ENCODE results near the gene TNRC18.

Gene TNRC18

GRCh38 chr7:5458921-5459480, 35.4 kb upstream of the TNRC18 start:
- Histone ChIP-seq H3K9me3 (ENCODE audit: control insufficient read depth, insufficient read depth, low read depth, low read length) (no peaks in the 10 kb centered on the region), H3K4me3 (ENCODE audit: low read depth, low read length) (no peak overlapping the region), H3K27ac (ENCODE audit: extremely low read depth, low read depth, low read length) (no peak overlapping the region), H3K4me1 (ENCODE audit: control insufficient read depth, insufficient read depth, low read length) (no peaks in the 10 kb centered on the region), H3K36me3 (ENCODE audit: control insufficient read depth in 2 of 2, insufficient read depth in 1 of 2, low read length in 2 of 2) (no peaks in the 10 kb centered on the region)
- ChIA-PET CTCF (no interaction called here), POLR2A (interaction anchor here (0.7 kb wide), 1 partner anchor 9 kb away, joined by 3 read pairs; no protein-coding TSS in a partner anchor)
- TF ChIP-seq, protein P1, sequence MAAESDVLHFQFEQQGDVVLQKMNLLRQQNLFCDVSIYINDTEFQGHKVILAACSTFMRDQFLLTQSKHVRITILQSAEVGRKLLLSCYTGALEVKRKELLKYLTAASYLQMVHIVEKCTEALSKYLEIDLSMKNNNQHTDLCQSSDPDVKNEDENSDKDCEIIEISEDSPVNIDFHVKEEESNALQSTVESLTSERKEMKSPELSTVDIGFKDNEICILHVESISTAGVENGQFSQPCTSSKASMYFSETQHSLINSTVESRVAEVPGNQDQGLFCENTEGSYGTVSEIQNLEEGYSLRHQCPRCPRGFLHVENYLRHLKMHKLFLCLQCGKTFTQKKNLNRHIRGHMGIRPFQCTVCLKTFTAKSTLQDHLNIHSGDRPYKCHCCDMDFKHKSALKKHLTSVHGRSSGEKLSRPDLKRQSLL (tag by site-specific recombination; IDR thresholded peaks at IDR 0.05): peak; percentile 53; the same call in 1 of the 2 replicates
- no peak for TF ChIP-seq ZNF132 (tag by site-specific recombination; IDR thresholded peaks at IDR 0.05; ENCODE audit: borderline replicate concordance)

DNA sequence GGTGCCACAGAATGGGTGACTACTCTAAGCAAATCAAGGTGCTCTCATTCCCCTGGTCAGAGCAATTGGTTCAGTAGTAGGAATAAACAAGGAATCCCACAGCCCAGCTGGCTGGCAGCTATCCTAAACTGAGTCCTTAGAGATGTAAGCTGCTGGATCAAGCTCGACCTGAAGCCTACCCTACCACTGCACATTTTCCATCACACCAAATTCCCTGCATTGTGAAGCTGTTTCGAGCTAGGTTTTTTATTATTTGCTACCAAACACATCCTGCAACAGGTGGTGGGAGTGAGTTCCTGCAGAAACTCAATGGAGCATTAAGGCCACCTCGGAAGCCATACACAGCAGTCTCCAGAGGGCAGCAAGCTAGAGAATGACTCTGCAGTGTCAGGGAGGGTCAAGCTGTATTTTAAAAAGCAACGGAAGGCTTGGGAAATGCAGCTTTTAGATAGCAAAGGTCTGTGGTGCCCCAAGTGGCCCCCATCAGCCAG, 33.7 kb upstream of the TNRC18 start:
- POLR2A ChIA-PET: interaction anchor here (0.5 to 0.6 kb wide), 2 partner anchors 8 to 27 kb away, joined by 4 read pairs; no protein-coding TSS in a partner anchor
- Histone ChIP-seq H3K4me3 (ENCODE audit: low read depth, low read length) (no peak overlapping the region), H3K36me3 (ENCODE audit: control insufficient read depth in 2 of 2, insufficient read depth in 1 of 2, low read length in 2 of 2) (no peaks in the 10 kb centered on the region), H3K4me1 (ENCODE audit: control insufficient read depth, insufficient read depth, low read length) (no peaks in the 10 kb centered on the region), H3K27ac (ENCODE audit: extremely low read depth, low read depth, low read length) (no peak overlapping the region), H3K9me3 (ENCODE audit: control insufficient read depth, insufficient read depth, low read depth, low read length) (no peaks in the 10 kb centered on the region)
- CTCF ChIA-PET: no interaction called here
- TF ChIP-seq, protein P2, sequence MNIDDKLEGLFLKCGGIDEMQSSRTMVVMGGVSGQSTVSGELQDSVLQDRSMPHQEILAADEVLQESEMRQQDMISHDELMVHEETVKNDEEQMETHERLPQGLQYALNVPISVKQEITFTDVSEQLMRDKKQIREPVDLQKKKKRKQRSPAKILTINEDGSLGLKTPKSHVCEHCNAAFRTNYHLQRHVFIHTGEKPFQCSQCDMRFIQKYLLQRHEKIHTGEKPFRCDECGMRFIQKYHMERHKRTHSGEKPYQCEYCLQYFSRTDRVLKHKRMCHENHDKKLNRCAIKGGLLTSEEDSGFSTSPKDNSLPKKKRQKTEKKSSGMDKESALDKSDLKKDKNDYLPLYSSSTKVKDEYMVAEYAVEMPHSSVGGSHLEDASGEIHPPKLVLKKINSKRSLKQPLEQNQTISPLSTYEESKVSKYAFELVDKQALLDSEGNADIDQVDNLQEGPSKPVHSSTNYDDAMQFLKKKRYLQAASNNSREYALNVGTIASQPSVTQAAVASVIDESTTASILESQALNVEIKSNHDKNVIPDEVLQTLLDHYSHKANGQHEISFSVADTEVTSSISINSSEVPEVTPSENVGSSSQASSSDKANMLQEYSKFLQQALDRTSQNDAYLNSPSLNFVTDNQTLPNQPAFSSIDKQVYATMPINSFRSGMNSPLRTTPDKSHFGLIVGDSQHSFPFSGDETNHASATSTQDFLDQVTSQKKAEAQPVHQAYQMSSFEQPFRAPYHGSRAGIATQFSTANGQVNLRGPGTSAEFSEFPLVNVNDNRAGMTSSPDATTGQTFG (tag by site-specific recombination; IDR thresholded peaks at IDR 0.05; ENCODE audit: borderline replicate concordance): no peak
- TF ChIP-seq ZNF280D (tag by site-specific recombination; IDR thresholded peaks at IDR 0.05) (0 out of 2 replicates have a peak, but pooled peaks have one; percentile 13), SCRT2 (tag by site-specific recombination; IDR thresholded peaks at IDR 0.05) (peak; percentile 69; the same call in 1 of the 2 replicates), ZBTB17 (tag by site-specific recombination; IDR thresholded peaks at IDR 0.05) (no peak), ZSCAN5A (tag by site-specific recombination; IDR thresholded peaks at IDR 0.05) (no peak), SP2 (tag by site-specific recombination; IDR thresholded peaks at IDR 0.05) (no peak), GLI2 (tag by site-specific recombination; IDR thresholded peaks at IDR 0.05; ENCODE audit: borderline replicate concordance, low read depth) (no peak)

- Histone ChIP-seq H3K27ac (ENCODE audit: extremely low read depth, low read depth, low read length) (no peak overlapping the region), H3K4me1 (ENCODE audit: control insufficient read depth, insufficient read depth, low read length) (no peaks in the 10 kb centered on the region), H3K36me3 (ENCODE audit: control insufficient read depth in 2 of 2, insufficient read depth in 1 of 2, low read length in 2 of 2) (no peaks in the 10 kb centered on the region), H3K4me3 (ENCODE audit: low read depth, low read length) (no peak overlapping the region), H3K9me3 (ENCODE audit: control insufficient read depth, insufficient read depth, low read depth, low read length) (no peaks in the 10 kb centered on the region)
- CTCF ChIA-PET: no interaction called here
- TF ChIP-seq ZNF664 (tag by site-specific recombination; IDR thresholded peaks at IDR 0.05): no peak
- no peak for TF ChIP-seq PBX3 (CRISPR knock-in tag; IDR thresholded peaks at IDR 0.05)
- TF ChIP-seq, protein P3, sequence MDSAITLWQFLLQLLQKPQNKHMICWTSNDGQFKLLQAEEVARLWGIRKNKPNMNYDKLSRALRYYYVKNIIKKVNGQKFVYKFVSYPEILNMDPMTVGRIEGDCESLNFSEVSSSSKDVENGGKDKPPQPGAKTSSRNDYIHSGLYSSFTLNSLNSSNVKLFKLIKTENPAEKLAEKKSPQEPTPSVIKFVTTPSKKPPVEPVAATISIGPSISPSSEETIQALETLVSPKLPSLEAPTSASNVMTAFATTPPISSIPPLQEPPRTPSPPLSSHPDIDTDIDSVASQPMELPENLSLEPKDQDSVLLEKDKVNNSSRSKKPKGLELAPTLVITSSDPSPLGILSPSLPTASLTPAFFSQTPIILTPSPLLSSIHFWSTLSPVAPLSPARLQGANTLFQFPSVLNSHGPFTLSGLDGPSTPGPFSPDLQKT (IDR thresholded peaks at IDR 0.05; ENCODE audit: borderline replicate concordance, low read depth, low read length): no peak
- TF ChIP-seq ZNF677 (tag by site-specific recombination; IDR thresholded peaks at IDR 0.05): no peak
- TF ChIP-seq ZNF623 (tag by site-specific recombination; IDR thresholded peaks at IDR 0.05): peak; percentile 97
- POLR2A ChIA-PET: interaction anchor here (0.6 kb wide), 1 partner anchor 26 kb away, joined by 4 read pairs; no protein-coding TSS in a partner anchor
Observed at GRCh38 chr7:5456409-5456808, 32.8 kb upstream of the TNRC18 start.

All from HEK293 (cell line).